Colonic mucosa (tissue), 4 donors: Measurements from ENCODE around the gene RIPK3. TPM values are rescaled to one million over a fixed set of nuclear protein-coding genes. Genes with fewer than 3 reads are reported as not detected.

ENCODE experiments used
- DNase-seq: peaks from one replicate; pipeline ENCODE4 v3.0.0-alpha.2; 2020
- H3K27ac ChIP-seq: fragments of 200-600 bp; one replicate; pipeline ENCODE4 v1.8.0; 2021
- H3K27me3 ChIP-seq: fragments of 200-600 bp; one replicate; pipeline ENCODE4 v1.8.0; 2021
- H3K36me3 ChIP-seq: fragments of 200-600 bp; one replicate; pipeline ENCODE4 v1.8.0; 2021
- H3K4me1 ChIP-seq: fragments of 200-600 bp; one replicate; pipeline ENCODE4 v1.8.0; 2021; ENCODE audit warnings: mild to moderate bottlenecking
- H3K4me3 ChIP-seq: fragments of 200-600 bp; one replicate; pipeline ENCODE4 v1.8.0; 2021
- H3K9ac ChIP-seq, 2 donors: one replicate each; pipeline ENCODE4 v1.7.0; 2013; ENCODE audit warnings: control low read depth in 2 of 2, low read depth in 2 of 2, low read length in 2 of 2
- H3K9me3 ChIP-seq: fragments of 200-600 bp; one replicate; pipeline ENCODE4 v1.8.0; 2021
- CTCF ChIP-seq: fragments of 200-600 bp; IDR thresholded peaks from one replicate; pipeline ENCODE4 v1.8.0; 2022; ENCODE audit warnings: antibody characterized with exemption, mild to moderate bottlenecking
- intact Hi-C: fragments of 100-400 bp; cut with DNase I; formaldehyde crosslinking; loops from one replicate; pipeline ENCODE4 v1.14.1; 2022
- total RNA-seq, 2 donors: library from RNA; stranded (reverse); fragmentation: NEBNext Ultra II Directional in 1 of 2; extraction: Animal tissue kit (Norgen Biotek cat#: 25700) in 1 of 2; gene quantifications; one replicate each; pipeline ENCODE4 v1.2.1, GENCODE V29; 2021
- donor health status: healthy.
- donor health status: DM: no; HTN: no; CAD: no.
- donor health status: DM: no; HTN: no; CAD: no.

RIPK3 gene
- total RNA-seq, 2 donors from 2014 or later = 30.1 to 38.2 TPM

DNA sequence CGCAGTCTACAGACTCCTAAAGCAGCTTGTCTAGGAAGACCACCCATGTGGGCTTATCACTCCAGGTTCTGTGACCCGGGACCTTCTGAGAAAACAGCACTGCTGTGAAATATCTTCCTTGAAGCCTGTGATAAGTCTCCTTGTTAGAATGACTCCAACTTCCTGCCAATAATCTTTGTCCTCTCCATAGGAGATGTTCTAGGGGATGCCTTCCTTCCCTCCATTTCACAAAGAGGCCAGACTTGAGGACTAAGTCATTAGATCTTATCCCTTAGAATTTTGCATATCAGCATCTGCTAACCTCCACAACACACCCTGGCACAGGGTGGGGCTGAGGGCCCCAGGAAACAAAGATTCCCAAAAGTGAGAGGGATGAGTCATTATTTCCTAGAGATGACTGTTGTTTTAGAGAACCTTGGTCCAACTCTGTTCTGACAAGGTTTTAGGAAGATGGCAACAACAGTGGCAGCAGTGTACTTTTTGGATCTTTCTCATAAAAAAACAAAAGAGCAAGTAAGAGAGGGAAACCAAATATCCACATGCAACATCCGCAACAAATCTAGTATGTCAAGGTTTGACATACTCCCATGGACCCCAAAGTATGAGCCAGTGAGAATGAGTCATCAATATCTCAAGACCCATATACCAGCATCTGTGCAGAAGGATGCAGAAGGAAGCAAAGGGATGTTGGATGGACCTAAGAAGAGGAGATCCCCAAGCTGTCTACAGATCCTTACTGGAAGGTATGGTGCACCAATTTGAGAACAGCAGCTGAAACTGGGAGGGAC, 22.5 kb downstream of the RIPK3 start:
- Histone ChIP-seq H3K27ac (no peak overlapping the region), H3K9ac (no peak overlapping the region), H3K4me1 (peaks cover 5% of the 10 kb centered on the region), H3K9me3 (no peaks in the 10 kb centered on the region), H3K36me3 (no peaks in the 10 kb centered on the region), H3K27me3 (no peaks in the 10 kb centered on the region), H3K4me3 (no peak overlapping the region)
- TF ChIP-seq CTCF = no peak
- intact Hi-C loops = no loop called here
- no peak for DNase-seq

- no peaks in the 10 kb centered on the region for H3K9me3 ChIP-seq
- TF ChIP-seq CTCF = no peak
- peaks cover 5% of the 10 kb centered on the region for H3K4me1 ChIP-seq
- no peak overlapping the region for H3K27ac ChIP-seq
- H3K9ac ChIP-seq = no peak overlapping the region
- H3K27me3 ChIP-seq = no peaks in the 10 kb centered on the region
- peak overlapping the region; percentile 2 for H3K4me3 ChIP-seq
- no peak for DNase-seq
- intact Hi-C loops = no loop called here
- no peaks in the 10 kb centered on the region for H3K36me3 ChIP-seq
These were observed 23.2 kb downstream of the RIPK3 start for GRCh38 chr14:24316597-24316950.

DNA sequence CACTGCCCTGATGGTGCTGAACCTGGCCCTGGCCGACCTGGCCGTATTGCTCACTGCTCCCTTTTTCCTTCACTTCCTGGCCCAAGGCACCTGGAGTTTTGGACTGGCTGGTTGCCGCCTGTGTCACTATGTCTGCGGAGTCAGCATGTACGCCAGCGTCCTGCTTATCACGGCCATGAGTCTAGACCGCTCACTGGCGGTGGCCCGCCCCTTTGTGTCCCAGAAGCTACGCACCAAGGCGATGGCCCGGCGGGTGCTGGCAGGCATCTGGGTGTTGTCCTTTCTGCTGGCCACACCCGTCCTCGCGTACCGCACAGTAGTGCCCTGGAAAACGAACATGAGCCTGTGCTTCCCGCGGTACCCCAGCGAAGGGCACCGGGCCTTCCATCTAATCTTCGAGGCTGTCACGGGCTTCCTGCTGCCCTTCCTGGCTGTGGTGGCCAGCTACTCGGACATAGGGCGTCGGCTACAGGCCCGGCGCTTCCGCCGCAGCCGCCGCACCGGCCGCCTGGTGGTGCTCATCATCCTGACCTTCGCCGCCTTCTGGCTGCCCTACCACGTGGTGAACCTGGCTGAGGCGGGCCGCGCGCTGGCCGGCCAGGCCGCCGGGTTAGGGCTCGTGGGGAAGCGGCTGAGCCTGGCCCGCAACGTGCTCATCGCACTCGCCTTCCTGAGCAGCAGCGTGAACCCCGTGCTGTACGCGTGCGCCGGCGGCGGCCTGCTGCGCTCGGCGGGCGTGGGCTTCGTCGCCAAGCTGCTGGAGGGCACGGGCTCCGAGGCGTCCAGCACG, 23.8 kb downstream of the RIPK3 start:
- no peaks in the 10 kb centered on the region for H3K9me3 ChIP-seq
- peak; percentile 73 for DNase-seq
- peak overlapping the region in 1 of 2 donors; percentile 23 for H3K9ac ChIP-seq
- no peaks in the 10 kb centered on the region for H3K36me3 ChIP-seq
- intact Hi-C loops = no loop called here
- H3K4me1 ChIP-seq = peaks cover 5% of the 10 kb centered on the region
- peak overlapping the region; percentile 2 for H3K4me3 ChIP-seq
- H3K27ac ChIP-seq = peak overlapping the region; percentile 42
- peak; percentile 19 for TF ChIP-seq CTCF
- H3K27me3 ChIP-seq = no peaks in the 10 kb centered on the region

- peak overlapping the region; percentile 2 for H3K4me3 ChIP-seq
- peak overlapping the region in 1 of 2 donors; percentile 23 for H3K9ac ChIP-seq
- intact Hi-C loops = no loop called here
- no peak for TF ChIP-seq CTCF
- DNase-seq = no peak
- H3K4me1 ChIP-seq = peaks cover 6% of the 10 kb centered on the region
- no peak overlapping the region for H3K27ac ChIP-seq
- H3K27me3 ChIP-seq = no peaks in the 10 kb centered on the region
- H3K36me3 ChIP-seq = no peaks in the 10 kb centered on the region
- no peaks in the 10 kb centered on the region for H3K9me3 ChIP-seq
These were observed 24.5 kb downstream of the RIPK3 start for GRCh38 chr14:24315243-24315806.

- no peaks in the 10 kb centered on the region for H3K36me3 ChIP-seq
- peaks cover 13% of the 10 kb centered on the region for H3K4me1 ChIP-seq
- H3K4me3 ChIP-seq = no peak overlapping the region
- no peak overlapping the region for H3K27ac ChIP-seq
- no peak overlapping the region for H3K9ac ChIP-seq
- DNase-seq = no peak
- intact Hi-C loops = no loop called here
- TF ChIP-seq CTCF = no peak
- H3K9me3 ChIP-seq = no peaks in the 10 kb centered on the region
- no peaks in the 10 kb centered on the region for H3K27me3 ChIP-seq
These were observed 25.2 kb downstream of the RIPK3 start for GRCh38 chr14:24314377-24315193.
